GM19193 (cell line): ENCODE data around the gene RAP1GAP2.

Experiments
- POLR2A ChIP-seq: IDR thresholded peaks from 4 replicates; pipeline ENCODE4 v1.6.1; 2011; ENCODE audit not compliant: insufficient read depth, insufficient read length; ENCODE audit errors: extremely low read depth

Gene RAP1GAP2

DNA sequence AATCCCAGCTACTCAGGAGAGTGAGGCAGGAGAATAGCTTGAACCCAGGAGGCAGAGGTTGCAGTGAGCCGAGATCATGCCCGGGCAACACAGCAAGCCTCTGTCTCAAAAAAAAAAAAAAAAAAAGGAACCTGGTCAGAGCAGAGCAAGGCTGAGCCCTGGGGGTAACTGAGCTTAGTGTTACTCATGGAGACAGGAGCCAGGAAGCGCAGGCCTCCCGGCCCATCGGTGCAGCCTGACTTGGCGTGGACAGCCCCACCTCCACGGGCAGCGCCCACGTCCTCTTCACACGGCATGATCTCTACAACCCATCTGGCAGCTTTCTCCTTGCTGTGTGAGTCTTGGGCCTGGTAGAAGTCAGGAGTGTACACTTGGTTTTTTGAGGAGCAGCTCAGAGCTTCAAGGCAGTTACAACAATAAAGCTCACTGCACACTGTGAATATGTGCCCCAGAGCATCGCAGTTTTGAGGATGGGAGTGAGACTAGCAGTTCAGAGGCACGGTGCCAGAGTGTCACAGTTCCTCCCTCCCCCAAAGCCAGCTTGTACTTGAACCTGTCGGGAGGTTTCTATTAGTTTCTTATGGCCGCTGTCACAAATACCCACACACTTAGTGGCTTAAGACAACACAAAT is 129.9 kb downstream of the RAP1GAP2 start:
- TF ChIP-seq POLR2A = no peak

DNA sequence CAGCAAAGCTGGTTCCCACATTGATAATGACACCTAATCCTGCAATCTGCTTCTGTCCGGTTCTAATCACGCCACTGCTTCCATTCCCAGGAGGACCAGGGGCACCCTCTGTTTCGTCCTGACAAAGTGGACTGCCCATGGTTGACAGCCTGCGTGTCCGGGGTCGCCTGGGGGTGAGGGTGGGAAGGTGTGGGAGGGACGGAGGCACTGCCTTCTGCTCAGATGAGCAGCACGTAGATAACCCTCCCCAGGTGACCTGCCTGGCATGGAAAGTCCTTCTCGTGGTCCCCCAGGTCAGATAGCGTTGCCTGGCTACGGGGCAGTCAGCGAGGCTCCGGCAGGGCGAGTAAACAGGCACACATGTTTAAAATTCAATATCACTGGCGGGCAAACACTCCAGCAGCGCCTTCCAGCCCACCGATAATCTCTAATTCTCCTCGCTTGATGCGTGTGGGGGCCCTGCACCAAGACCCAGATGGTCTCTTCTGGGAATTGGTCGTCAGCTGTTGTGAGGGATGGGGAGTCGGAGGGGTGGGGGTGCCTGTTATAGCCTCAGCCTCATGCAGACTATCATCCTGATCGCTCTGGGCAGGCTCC is 132.2 kb downstream of the RAP1GAP2 start:
- no peak for TF ChIP-seq POLR2A

DNA sequence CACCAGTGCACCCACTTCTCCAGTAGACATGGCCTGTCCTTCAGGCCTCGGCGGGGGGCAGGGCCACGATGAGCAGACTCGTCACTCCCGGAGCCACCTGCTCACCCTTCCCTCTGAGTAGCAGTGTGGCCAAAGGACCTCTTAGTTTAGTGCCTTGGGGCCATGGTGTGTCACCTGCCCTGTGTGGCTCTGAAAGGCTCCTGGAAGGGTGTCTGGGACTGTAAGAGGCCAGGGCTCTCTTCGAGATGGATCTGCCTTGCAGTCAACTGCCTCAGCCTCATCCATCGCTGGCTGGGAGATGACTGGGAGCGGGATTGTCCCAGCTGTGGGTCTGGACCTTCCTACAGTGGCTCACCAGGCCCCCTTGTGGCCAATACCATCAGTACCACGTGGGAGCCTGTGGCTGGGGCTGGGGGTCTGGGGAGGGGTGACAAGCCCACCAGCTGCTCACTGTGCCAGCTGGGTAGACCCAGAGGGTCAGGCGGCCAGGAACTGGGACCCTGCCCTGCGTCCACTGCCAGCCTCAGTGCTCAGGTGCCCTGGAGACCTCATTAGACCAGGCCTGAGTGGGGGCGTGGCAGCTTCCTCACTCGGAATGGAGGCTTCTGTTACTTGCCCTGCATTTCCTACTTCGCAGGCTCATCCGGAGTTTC is 133.8 kb downstream of the RAP1GAP2 start:
- no peak for TF ChIP-seq POLR2A

DNA sequence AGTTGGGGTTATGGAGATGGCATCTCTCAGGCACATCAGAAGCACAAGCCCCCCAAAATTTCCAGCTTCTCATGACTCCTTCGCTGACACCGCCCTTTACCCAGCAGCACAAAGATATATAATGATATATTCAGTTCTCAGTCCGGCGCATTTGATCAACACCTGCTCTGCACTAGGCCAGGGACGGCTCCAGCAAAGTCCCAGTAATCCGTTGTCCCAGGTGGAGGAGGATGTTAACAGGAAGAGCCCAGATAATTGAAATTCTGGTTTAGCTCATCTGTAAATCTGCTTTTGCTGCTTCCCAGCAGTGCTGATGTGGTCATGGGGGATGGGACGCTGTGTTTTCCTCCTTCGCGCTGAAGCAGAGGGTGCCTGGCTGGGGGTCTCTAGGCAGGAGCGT is 135.6 kb downstream of the RAP1GAP2 start:
- no peak for TF ChIP-seq POLR2A

DNA sequence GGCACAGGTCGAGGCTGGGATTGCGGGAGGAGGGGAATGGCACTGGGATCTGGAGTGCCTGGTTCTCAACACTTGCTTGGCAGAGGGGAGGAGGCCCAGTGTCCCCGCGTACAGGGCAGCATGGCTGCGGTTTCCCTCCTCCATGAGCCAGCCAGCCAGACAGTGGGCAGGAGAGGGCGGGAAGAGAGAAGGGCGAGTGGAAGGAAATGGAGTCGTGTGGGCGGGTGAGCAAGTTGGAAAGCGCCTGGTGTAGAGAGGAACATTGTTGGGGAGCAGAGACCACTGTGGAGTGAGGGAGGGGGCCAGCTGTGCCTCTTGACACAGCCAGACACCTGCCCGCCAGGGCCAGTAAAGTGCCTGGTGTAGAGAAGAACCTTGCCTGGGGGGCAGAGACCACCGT is 136.7 kb downstream of the RAP1GAP2 start:
- TF ChIP-seq POLR2A = no peak

DNA sequence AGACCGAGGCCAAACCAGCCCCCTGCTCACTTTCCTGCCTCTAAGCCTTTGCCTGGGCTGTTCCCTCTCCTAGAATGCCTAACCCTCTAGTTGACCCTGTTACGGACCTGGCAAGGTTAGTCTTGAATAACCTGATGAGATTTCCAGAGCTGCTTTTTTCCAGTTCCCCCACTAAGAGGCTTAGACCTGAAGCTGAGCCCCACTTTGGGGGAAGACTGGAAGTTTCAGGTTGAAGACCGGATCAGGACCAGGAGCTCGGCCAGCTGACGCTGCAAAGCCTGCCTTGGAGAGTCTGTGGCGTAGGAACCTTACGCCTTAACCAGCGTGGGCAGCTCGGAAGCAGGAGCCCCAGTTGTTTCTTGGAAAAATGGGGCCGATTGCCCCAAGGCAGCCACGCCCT is 137.4 kb downstream of the RAP1GAP2 start:
- no peak for TF ChIP-seq POLR2A

DNA sequence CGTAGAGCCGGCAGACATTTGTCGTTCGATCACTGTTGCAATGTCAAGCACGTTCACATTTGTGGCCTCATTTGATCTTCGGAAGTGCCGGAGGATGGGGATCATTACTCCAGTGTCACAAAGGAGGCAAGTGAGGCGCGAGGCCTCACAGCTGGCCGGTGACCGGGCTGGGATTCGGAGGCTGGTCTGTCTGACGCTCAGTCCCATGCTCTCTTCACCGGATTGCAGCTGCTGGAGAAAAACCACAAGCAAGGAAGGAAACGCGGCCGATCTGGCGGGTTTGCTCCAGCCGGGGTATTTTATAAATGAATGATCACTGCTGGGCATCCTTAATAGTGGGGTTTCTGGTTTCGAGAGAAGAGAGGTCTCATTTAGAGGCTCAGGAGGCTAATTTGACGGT is 139.4 kb downstream of the RAP1GAP2 start:
- no peak for TF ChIP-seq POLR2A

DNA sequence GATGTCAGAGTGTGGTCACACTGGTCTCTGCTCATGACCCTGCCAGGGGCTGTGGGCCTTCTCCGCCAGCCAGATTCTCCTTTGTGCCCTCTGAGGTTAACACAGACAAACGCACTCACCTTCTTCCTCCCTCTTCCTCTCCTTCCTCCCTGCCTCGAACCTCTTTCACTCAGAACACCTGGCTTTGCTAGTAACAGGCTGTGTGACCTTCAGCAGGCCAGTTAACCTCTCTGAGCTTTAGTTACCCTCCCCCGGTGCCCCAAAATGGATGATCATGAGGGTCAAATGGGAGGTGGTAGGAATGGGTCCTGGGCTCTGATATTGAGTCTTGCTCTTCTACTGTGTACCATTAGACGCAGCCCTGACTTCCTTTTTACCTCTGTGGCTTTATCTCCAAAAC is 140.1 kb downstream of the RAP1GAP2 start:
- no peak for TF ChIP-seq POLR2A

DNA sequence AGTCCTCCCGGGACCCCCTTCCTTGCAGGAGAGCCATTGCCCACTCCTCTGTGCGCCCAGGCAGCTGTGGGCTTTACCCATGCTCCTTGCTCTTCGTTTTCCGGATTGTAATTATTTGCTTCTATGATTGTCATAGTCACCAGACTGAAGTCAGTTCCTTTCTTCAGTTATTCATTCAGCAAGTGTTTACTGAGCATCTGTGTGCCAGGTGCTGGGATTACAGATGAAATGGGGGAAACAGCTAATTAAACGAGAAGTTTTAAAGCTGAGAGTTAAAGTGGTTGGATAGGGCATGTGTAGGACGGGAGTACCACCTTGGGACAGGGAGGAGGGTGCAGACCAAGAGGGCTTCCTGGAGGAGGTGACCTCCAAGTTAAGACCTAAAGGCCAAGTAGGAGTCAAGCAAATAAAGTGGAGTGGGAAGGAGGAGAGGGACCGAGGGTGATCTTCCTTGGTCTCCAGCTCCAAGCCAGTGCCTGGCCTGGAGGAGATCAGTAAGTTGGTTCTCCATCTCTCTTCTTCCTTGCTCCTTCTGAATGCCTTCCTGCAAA is 140.6 kb downstream of the RAP1GAP2 start:
- TF ChIP-seq POLR2A = no peak

DNA sequence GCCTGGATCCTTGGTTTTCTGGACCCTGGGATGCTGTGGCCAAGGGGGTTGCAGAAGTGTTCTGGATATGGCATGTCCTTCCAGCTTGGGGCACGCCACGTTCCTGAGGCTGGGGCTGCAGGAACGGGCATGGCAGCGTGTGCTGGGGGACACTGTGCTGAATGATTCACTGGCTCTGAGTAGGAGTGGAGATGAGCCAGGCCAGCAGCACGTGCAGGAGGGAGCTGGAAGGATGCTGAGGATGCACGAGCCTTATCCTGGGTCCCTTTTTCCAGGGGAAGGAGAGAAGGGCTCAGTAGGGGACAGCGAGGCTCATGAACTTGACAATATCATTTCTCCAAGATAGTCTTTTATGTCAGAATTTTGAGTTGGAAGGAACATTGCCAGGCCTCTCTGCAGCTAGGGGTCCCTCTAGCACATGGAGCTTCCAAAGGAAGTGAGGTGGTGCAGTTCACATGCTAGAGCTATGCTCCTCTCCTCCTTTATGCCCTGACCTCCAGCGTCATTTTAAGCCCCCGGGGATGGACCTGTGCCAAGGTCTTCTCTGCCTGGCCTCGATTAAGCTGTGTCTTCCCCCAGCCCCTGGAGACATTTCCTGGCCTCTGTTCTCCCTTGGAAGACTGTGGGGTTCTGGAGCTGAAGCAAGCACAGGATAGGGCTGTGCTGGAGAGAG is 141.2 kb downstream of the RAP1GAP2 start:
- TF ChIP-seq POLR2A = no peak

DNA sequence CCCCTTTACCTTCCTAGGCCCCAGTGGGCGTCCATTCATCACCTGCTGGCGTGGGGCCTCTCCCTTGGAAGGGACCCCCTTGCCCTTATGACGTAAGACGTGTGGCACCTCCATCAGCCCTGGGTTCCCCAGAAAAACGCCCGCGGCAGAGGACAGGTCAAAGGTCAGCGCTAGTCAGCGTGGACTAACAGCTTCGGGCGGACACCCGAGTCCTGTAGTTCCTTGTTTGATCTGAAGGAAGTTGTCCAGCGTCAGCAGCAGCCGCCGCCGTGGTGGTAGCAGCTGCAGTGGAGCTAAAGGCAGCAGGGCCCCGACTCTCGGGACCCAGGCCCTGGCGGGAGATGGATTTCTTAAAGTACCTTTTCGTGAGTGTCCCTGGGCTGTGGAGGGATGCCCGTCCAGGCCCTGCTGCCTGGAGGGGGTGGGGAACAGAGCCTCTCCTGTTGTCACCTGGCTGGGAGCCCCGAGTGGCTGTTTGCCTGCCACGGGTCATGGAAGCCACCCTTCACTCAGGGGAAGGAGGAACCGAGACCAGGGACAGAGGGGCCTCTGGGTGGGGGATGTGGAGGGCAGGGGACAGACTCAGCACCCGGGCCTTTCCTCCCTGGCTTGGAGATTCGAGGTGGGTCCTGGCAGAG is 143.6 kb downstream of the RAP1GAP2 start:
- TF ChIP-seq POLR2A = no peak

DNA sequence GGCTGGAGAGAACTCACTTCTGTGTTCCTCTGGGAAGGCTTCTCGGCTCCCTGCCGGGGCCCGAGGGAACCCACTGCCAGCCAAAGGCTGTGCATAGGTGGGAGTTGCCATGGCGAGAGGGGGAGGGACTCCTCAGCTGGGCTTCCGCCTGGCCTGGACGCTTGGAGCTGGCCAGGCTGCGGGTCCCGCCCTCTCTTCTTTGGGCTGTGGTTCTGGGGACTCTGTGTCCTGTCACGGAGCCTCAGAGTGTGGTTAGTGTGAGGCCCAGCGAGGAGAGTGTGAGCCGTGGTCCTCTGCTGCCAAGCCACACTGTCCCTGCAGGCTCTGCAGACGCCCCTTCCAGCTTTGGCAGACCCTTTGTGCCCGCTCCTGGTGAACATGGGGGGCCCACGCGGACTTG is 144.1 kb downstream of the RAP1GAP2 start:
- TF ChIP-seq POLR2A = no peak

DNA sequence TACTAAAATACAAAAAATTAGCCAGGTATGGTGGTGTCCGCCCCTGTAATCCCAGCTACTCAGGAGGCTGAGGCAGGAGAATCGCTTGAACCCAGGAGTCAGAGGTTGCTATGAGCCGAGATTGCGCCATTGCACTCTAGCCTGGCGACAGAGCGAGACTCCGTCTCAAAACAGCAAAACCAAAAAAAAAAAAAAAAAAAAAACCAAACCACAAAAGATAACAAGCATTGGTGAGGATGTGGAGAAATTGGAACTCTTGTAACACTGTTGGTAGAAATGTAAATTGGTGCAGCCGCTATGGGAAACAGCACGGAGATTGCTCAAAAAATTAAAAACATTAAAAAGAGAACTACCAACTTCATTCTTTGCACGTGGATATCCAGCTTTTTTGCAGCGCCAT is 147.7 kb downstream of the RAP1GAP2 start:
- no peak for TF ChIP-seq POLR2A

DNA sequence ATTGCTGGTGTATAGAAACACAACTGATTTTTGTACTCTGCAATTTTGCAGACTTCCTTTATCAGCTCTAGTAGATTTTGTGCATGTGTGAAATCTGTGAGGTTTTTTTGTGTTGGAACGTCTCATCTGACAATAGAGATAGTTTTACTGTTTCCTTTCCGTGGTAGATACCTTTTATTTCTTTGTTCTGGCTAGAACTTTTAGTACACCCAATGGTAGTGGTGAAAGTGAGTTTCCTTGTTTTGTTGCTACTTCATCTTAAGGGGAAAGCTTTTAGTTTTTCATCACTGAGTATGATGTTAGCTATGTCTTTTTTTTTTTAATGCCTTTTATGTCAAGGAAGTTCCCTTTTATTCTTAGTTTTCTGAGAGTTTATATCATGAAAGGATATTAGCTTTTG is 149.1 kb downstream of the RAP1GAP2 start:
- no peak for TF ChIP-seq POLR2A

DNA sequence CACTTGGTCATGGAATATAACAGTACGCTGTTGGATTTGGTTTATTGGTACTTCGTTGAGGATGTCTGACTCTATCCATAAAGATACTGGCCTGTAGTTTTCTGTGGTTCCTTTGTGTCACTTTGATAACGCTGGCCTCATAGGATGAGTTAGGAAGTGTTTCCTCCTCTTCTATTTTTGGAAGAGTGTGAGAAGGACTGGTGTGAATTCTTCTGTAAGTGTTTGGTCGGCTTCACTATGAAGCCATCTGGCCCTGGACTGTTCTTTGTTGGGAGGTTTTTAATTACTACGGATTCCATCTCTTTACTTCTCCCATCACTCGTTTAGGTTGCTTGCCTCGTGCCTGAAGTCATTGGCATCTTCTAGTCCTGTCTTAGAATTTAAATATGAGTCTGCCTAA is 149.9 kb downstream of the RAP1GAP2 start:
- TF ChIP-seq POLR2A = no peak
